ENCODE measurements around the gene C1QA. TPM values are rescaled to one million over a fixed set of nuclear protein-coding genes. Genes with fewer than 3 reads are reported as not detected.

The C1QA gene
- total RNA-seq, 1 experiment from 2014 or later, result 0.50 TPM

DNA sequence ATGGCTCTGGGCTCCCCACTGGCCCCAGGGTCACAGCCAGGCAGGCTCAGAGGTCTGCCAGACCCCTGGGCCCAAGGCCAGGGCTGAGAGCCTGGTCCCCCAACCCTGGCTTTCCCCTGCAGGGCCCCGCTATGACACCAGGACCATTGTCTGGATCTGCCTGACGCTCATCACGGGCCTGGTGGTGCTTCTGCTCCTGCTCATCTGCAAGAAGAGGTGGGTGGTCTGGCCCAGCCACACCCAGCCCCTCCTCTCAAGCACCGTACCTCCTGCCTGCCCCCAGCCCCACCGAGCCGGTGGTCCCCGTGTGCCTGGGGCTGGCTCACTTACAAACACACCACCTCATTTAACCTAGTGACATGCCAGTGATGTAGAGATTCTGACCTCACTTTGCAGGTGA lies 41.3 kb upstream of the C1QA start:
- H3K4me3 Mint-ChIP-seq, result no peak overlapping the region
- no peak for DNase-seq (ENCODE audit: low spot score)
- TF ChIP-seq, protein P1, sequence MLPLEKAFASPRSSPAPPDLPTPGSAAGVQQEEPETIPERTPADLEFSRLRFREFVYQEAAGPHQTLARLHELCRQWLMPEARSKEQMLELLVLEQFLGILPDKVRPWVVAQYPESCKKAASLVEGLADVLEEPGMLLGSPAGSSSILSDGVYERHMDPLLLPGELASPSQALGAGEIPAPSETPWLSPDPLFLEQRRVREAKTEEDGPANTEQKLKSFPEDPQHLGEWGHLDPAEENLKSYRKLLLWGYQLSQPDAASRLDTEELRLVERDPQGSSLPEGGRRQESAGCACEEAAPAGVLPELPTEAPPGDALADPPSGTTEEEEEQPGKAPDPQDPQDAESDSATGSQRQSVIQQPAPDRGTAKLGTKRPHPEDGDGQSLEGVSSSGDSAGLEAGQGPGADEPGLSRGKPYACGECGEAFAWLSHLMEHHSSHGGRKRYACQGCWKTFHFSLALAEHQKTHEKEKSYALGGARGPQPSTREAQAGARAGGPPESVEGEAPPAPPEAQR (CRISPR knock-in tag; IDR thresholded peaks at IDR 0.05), result no peak
- TF ChIP-seq, protein P2, sequence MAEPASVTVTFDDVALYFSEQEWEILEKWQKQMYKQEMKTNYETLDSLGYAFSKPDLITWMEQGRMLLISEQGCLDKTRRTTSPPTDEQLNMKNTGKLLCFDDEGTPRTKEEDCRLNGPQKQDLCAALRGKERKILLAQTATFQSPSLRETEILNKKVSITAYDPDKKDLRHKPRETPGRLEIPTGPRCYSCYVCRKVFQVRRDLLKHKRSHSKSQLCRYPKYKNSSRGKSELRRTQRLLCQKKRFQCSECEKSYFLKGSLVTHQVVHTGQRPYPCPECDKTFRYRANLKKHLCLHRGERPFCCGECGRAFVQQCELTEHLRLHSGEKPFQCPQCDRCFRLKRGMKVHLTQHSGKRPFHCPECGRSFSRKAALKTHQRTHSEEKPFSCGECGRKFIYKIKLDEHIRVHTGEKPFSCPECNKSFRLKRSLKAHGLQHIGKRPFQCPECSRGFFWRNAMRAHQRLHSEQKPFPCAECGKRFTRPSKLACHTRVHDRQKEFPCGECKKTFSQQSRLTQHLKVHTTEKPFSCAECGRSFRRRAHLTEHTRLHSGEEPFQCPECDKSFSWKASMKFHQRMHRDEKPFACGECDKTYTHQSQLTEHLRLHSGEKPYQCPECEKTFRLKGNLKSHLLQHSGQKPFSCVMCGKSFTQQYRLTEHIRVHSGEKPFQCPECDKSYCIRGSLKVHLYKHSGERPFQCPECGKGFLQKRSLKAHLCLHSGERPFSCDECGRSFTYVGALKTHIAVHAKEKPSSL (CRISPR knock-in tag; conservative IDR thresholded peaks at IDR 0.05), result no peak
- no peak for TF ChIP-seq NR3C1 (CRISPR knock-in tag; conservative IDR thresholded peaks at IDR 0.05; ENCODE audit: low read depth)
- TF ChIP-seq ZNF423 (CRISPR knock-in tag; IDR thresholded peaks at IDR 0.05), result no peak
- no peaks in the 10 kb centered on the region for H3K9me3 Mint-ChIP-seq
- 0 out of 2 replicates have a peak, but pooled peaks cover 2% of the 10 kb centered on the region for H3K4me1 Mint-ChIP-seq
- H3K36me3 Mint-ChIP-seq, result no peaks in the 10 kb centered on the region
- no peaks in the 10 kb centered on the region; the same call in 1 of the 2 replicates for H3K27me3 Mint-ChIP-seq (ENCODE audit: low read depth)
- ATAC-seq, result no peak
- no peak overlapping the region for H3K27ac Mint-ChIP-seq
- ChIA-PET CTCF (no interaction called here), POLR2A (no interaction called here)

DNA sequence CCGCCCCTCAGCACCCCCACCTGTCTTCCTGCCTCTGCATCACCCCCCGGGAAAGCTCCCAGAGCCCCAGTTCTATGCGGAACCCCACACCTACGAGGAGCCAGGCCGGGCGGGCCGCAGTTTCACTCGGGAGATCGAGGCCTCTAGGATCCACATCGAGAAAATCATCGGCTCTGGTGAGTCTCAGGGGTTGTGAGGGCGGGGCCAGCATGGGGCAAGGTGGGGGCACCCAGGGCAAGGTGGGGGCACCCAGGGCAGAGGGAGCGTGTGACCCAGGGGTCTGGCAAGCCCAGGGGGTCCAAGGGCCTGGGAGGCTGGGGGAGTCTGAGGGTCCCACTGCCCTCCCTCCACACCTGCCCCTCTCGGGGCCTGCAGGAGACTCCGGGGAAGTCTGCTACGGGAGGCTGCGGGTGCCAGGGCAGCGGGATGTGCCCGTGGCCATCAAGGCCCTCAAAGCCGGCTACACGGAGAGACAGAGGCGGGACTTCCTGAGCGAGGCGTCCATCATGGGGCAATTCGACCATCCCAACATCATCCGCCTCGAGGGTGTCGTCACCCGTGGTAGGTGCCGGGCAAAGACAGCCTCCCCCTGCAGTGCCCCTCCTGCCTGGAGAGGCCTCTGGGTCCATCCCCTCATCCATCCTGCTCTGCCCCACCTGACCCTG lies 39.0 kb upstream of the C1QA start:
- no peak for DNase-seq (ENCODE audit: low spot score)
- POLR2A ChIA-PET, result no interaction called here
- TF ChIP-seq, protein P3, sequence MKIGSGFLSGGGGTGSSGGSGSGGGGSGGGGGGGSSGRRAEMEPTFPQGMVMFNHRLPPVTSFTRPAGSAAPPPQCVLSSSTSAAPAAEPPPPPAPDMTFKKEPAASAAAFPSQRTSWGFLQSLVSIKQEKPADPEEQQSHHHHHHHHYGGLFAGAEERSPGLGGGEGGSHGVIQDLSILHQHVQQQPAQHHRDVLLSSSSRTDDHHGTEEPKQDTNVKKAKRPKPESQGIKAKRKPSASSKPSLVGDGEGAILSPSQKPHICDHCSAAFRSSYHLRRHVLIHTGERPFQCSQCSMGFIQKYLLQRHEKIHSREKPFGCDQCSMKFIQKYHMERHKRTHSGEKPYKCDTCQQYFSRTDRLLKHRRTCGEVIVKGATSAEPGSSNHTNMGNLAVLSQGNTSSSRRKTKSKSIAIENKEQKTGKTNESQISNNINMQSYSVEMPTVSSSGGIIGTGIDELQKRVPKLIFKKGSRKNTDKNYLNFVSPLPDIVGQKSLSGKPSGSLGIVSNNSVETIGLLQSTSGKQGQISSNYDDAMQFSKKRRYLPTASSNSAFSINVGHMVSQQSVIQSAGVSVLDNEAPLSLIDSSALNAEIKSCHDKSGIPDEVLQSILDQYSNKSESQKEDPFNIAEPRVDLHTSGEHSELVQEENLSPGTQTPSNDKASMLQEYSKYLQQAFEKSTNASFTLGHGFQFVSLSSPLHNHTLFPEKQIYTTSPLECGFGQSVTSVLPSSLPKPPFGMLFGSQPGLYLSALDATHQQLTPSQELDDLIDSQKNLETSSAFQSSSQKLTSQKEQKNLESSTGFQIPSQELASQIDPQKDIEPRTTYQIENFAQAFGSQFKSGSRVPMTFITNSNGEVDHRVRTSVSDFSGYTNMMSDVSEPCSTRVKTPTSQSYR (CRISPR knock-in tag; IDR thresholded peaks at IDR 0.05), result no peak
- no peak for TF ChIP-seq ELF4 (CRISPR knock-in tag; IDR thresholded peaks at IDR 0.05; ENCODE audit: low read depth)
- TF ChIP-seq GABPB1 (CRISPR knock-in tag; IDR thresholded peaks at IDR 0.05), result no peak
- TF ChIP-seq, protein P4, sequence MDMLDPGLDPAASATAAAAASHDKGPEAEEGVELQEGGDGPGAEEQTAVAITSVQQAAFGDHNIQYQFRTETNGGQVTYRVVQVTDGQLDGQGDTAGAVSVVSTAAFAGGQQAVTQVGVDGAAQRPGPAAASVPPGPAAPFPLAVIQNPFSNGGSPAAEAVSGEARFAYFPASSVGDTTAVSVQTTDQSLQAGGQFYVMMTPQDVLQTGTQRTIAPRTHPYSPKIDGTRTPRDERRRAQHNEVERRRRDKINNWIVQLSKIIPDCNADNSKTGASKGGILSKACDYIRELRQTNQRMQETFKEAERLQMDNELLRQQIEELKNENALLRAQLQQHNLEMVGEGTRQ (CRISPR knock-in tag; IDR thresholded peaks at IDR 0.05), result no peak
- TF ChIP-seq CREM (CRISPR knock-in tag; IDR thresholded peaks at IDR 0.05), result no peak
- TF ChIP-seq, protein P5, sequence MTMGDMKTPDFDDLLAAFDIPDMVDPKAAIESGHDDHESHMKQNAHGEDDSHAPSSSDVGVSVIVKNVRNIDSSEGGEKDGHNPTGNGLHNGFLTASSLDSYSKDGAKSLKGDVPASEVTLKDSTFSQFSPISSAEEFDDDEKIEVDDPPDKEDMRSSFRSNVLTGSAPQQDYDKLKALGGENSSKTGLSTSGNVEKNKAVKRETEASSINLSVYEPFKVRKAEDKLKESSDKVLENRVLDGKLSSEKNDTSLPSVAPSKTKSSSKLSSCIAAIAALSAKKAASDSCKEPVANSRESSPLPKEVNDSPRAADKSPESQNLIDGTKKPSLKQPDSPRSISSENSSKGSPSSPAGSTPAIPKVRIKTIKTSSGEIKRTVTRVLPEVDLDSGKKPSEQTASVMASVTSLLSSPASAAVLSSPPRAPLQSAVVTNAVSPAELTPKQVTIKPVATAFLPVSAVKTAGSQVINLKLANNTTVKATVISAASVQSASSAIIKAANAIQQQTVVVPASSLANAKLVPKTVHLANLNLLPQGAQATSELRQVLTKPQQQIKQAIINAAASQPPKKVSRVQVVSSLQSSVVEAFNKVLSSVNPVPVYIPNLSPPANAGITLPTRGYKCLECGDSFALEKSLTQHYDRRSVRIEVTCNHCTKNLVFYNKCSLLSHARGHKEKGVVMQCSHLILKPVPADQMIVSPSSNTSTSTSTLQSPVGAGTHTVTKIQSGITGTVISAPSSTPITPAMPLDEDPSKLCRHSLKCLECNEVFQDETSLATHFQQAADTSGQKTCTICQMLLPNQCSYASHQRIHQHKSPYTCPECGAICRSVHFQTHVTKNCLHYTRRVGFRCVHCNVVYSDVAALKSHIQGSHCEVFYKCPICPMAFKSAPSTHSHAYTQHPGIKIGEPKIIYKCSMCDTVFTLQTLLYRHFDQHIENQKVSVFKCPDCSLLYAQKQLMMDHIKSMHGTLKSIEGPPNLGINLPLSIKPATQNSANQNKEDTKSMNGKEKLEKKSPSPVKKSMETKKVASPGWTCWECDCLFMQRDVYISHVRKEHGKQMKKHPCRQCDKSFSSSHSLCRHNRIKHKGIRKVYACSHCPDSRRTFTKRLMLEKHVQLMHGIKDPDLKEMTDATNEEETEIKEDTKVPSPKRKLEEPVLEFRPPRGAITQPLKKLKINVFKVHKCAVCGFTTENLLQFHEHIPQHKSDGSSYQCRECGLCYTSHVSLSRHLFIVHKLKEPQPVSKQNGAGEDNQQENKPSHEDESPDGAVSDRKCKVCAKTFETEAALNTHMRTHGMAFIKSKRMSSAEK (CRISPR knock-in tag; IDR thresholded peaks at IDR 0.05; ENCODE audit: borderline replicate concordance), result no peak
- TF ChIP-seq RORB (CRISPR knock-in tag; IDR thresholded peaks at IDR 0.05), result no peak
- no peak for TF ChIP-seq IRF2 (CRISPR knock-in tag; IDR thresholded peaks at IDR 0.05; ENCODE audit: borderline replicate concordance, low read depth)
- TF ChIP-seq SMAD3 (CRISPR knock-in tag; IDR thresholded peaks at IDR 0.05; ENCODE audit: borderline replicate concordance), result no peak
- TF ChIP-seq, protein P6, sequence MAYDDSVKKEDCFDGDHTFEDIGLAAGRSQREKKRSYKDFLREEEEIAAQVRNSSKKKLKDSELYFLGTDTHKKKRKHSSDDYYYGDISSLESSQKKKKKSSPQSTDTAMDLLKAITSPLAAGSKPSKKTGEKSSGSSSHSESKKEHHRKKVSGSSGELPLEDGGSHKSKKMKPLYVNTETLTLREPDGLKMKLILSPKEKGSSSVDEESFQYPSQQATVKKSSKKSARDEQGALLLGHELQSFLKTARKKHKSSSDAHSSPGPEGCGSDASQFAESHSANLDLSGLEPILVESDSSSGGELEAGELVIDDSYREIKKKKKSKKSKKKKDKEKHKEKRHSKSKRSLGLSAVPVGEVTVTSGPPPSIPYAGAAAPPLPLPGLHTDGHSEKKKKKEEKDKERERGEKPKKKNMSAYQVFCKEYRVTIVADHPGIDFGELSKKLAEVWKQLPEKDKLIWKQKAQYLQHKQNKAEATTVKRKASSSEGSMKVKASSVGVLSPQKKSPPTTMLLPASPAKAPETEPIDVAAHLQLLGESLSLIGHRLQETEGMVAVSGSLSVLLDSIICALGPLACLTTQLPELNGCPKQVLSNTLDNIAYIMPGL (CRISPR knock-in tag; IDR thresholded peaks at IDR 0.05), result no peak
- TF ChIP-seq FOXP1 (CRISPR knock-in tag; IDR thresholded peaks at IDR 0.05; ENCODE audit: borderline replicate concordance), result no peak
- TF ChIP-seq MYBL2 (CRISPR knock-in tag; IDR thresholded peaks at IDR 0.05), result no peak
- no peak for TF ChIP-seq TP53 (CRISPR knock-in tag; IDR thresholded peaks at IDR 0.05)
- no peak for TF ChIP-seq SOX15 (CRISPR knock-in tag; IDR thresholded peaks at IDR 0.05)

More for the DNA sequence above, 39.0 kb upstream of the C1QA start:
- H3K27ac Mint-ChIP-seq, result no peak overlapping the region
- H3K36me3 Mint-ChIP-seq, result no peaks in the 10 kb centered on the region
- no peaks in the 10 kb centered on the region for H3K9me3 Mint-ChIP-seq
- no peak overlapping the region for H3K4me3 Mint-ChIP-seq
- no peak for ATAC-seq
- H3K27me3 Mint-ChIP-seq (ENCODE audit: low read depth), result no peaks in the 10 kb centered on the region
- CTCF ChIA-PET, result no interaction called here
- H3K4me1 Mint-ChIP-seq, result 0 out of 2 replicates have a peak, but pooled peaks cover 2% of the 10 kb centered on the region

Data from WTC11 (cell line).